ENCODE data around the gene KANK2. TPM values are rescaled to one million over a fixed set of nuclear protein-coding genes. Genes with fewer than 3 reads are reported as not detected.
"Not testable (repeated sequence)": the region's sequence is repeated elsewhere in the genome, so short reads cannot be mapped to it uniquely, and the experiment has no call there.

KANK2 gene
- total RNA-seq, 1 experiment from 2014 or later, result 35.1 TPM

DNA sequence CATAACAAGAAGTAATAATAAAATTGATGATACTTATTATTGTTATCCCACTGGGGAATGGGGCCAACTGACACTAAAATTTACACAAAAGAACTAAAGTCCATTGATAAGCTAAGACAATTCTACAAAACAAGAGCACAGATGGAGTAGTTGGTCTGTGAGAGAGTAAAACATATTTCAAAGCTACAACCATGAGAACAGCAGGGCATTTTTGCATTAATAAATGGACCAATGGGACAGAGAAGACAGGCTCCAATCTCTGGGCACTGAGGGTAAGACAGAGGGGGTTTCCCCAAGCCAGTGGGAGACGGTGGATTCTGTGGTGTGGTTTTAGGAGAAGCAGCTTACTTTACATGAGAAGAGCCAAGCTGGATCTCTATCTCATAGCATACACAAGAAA lies 14.4 kb downstream of the KANK2 start:
- 0 out of 2 replicates have a peak, but pooled peaks cover 3% of the 10 kb centered on the region for H3K36me3 Mint-ChIP-seq
- CTCF ChIA-PET, result interaction anchor here (0.7 kb wide), 1 partner anchor 79 kb away, joined by 3 read pairs; the partner anchor contains the start of gene DOCK6

DNA sequence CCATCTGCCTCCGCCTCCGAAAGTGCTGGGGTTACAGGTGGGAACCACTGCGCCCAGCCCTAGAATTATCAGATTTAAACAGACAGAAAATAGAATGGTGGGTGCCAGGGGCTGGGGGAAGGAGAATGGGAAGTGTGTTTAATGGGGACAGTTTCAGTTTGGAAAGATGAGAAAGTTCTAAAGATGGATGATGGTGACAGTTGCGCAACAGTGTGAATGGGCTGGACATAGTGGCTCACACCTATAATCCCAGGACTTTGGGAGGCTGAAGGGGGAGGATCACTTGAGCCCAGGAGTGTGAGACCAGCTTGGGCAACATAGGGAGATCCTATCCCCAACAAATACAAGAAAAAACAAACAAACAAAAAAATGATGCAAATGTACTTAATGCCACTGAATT lies 15.9 kb downstream of the KANK2 start:
- Mint-ChIP-seq H3K9me3 (peaks cover 5% of the 10 kb centered on the region; the same call in 1 of the 2 replicates), H3K27ac (peak overlapping the region; percentile 91), H3K4me3 (no peak overlapping the region), H3K27me3 (ENCODE audit: low read depth) (no peaks in the 10 kb centered on the region), H3K4me1 (peaks cover 9% of the 10 kb centered on the region), H3K36me3 (peaks cover 7% of the 10 kb centered on the region; the same call in 1 of the 2 replicates)
- TF ChIP-seq JUN (CRISPR knock-in tag; IDR thresholded peaks at IDR 0.05), result no peak
- TF ChIP-seq, protein P1, sequence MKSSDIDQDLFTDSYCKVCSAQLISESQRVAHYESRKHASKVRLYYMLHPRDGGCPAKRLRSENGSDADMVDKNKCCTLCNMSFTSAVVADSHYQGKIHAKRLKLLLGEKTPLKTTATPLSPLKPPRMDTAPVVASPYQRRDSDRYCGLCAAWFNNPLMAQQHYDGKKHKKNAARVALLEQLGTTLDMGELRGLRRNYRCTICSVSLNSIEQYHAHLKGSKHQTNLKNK (CRISPR knock-in tag; IDR thresholded peaks at IDR 0.05), result no peak
- TF ChIP-seq SMAD3 (CRISPR knock-in tag; IDR thresholded peaks at IDR 0.05; ENCODE audit: borderline replicate concordance), result no peak
- no peak for TF ChIP-seq NFE2L1 (CRISPR knock-in tag; IDR thresholded peaks at IDR 0.05)
- no peak for TF ChIP-seq SMAD4 (CRISPR knock-in tag; IDR thresholded peaks at IDR 0.05)
- TF ChIP-seq FOXP1 (CRISPR knock-in tag; IDR thresholded peaks at IDR 0.05; ENCODE audit: borderline replicate concordance), result no peak
- ChIA-PET POLR2A (no interaction called here), CTCF (no interaction called here)
- no peak for ATAC-seq
- DNase-seq (ENCODE audit: low spot score), result no peak

More for the DNA sequence above, 14.4 kb downstream of the KANK2 start:
- no peaks in the 10 kb centered on the region for H3K27me3 Mint-ChIP-seq (ENCODE audit: low read depth)
- no peak overlapping the region for H3K27ac Mint-ChIP-seq
- peaks cover 9% of the 10 kb centered on the region for H3K4me1 Mint-ChIP-seq
- POLR2A ChIA-PET, result interaction anchor here (0.6 kb wide), 1 partner anchor 157 kb away, joined by 3 read pairs; no protein-coding TSS in a partner anchor
- H3K9me3 Mint-ChIP-seq, result peaks cover 5% of the 10 kb centered on the region; the same call in 1 of the 2 replicates
- no peak for DNase-seq (ENCODE audit: low spot score)
- TF ChIP-seq, protein P2, sequence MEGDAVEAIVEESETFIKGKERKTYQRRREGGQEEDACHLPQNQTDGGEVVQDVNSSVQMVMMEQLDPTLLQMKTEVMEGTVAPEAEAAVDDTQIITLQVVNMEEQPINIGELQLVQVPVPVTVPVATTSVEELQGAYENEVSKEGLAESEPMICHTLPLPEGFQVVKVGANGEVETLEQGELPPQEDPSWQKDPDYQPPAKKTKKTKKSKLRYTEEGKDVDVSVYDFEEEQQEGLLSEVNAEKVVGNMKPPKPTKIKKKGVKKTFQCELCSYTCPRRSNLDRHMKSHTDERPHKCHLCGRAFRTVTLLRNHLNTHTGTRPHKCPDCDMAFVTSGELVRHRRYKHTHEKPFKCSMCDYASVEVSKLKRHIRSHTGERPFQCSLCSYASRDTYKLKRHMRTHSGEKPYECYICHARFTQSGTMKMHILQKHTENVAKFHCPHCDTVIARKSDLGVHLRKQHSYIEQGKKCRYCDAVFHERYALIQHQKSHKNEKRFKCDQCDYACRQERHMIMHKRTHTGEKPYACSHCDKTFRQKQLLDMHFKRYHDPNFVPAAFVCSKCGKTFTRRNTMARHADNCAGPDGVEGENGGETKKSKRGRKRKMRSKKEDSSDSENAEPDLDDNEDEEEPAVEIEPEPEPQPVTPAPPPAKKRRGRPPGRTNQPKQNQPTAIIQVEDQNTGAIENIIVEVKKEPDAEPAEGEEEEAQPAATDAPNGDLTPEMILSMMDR (IDR thresholded peaks at IDR 0.05), result no peak
- TF ChIP-seq GTF2I (CRISPR knock-in tag; conservative IDR thresholded peaks at IDR 0.05), result no peak
- no peak for TF ChIP-seq ZNF263 (CRISPR knock-in tag; IDR thresholded peaks at IDR 0.05; ENCODE audit: low read depth)
- TF ChIP-seq, protein P3, sequence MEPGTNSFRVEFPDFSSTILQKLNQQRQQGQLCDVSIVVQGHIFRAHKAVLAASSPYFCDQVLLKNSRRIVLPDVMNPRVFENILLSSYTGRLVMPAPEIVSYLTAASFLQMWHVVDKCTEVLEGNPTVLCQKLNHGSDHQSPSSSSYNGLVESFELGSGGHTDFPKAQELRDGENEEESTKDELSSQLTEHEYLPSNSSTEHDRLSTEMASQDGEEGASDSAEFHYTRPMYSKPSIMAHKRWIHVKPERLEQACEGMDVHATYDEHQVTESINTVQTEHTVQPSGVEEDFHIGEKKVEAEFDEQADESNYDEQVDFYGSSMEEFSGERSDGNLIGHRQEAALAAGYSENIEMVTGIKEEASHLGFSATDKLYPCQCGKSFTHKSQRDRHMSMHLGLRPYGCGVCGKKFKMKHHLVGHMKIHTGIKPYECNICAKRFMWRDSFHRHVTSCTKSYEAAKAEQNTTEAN (CRISPR knock-in tag; IDR thresholded peaks at IDR 0.05), result no peak
- no peak for TF ChIP-seq NFYB (CRISPR knock-in tag; conservative IDR thresholded peaks at IDR 0.05; ENCODE audit: low read depth)
- no peak for TF ChIP-seq NR3C1 (CRISPR knock-in tag; conservative IDR thresholded peaks at IDR 0.05; ENCODE audit: low read depth)
- TF ChIP-seq NR2C2 (CRISPR knock-in tag; IDR thresholded peaks at IDR 0.05), result no peak
- no peak for TF ChIP-seq ZBTB21 (CRISPR knock-in tag; IDR thresholded peaks at IDR 0.05; ENCODE audit: borderline replicate concordance)
- TF ChIP-seq, protein P4, sequence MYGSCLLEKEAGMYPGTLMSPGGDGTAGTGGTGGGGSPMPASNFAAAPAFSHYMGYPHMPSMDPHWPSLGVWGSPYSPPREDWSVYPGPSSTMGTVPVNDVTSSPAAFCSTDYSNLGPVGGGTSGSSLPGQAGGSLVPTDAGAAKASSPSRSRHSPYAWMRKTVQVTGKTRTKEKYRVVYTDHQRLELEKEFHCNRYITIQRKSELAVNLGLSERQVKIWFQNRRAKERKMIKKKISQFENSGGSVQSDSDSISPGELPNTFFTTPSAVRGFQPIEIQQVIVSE (CRISPR knock-in tag; IDR thresholded peaks at IDR 0.05; ENCODE audit: borderline replicate concordance), result no peak
- no peak for TF ChIP-seq ZNF138 (CRISPR knock-in tag; conservative IDR thresholded peaks at IDR 0.05)
- no peak for TF ChIP-seq MXD4 (CRISPR knock-in tag; IDR thresholded peaks at IDR 0.05; ENCODE audit: borderline replicate concordance)
- TF ChIP-seq TEAD4 (CRISPR knock-in tag; IDR thresholded peaks at IDR 0.05), result no peak
- H3K4me3 Mint-ChIP-seq, result no peak overlapping the region
- ATAC-seq, result no peak

DNA sequence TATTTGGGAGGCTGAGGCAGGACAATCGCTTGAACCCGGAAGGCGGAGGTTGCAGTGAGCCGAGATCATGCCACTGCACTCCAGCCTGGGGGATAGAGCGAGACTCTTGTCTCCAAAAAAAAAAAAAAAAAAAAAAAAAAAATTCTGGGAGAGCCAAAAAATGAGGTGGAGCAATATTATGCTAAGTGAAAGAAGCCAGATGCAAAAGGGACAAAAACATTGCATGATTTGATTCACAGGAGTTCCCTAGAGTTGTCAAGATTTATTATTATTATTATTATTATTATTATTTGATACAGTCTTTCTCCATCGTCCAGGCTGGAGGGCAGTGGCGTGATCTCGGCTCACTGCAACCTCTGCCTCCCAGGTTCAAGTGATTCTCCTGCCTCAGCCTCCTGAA lies 16.4 kb downstream of the KANK2 start:
- H3K27me3 Mint-ChIP-seq (ENCODE audit: low read depth); POLR2A ChIA-PET; H3K4me1 Mint-ChIP-seq; H3K9me3 Mint-ChIP-seq; DNase-seq (ENCODE audit: low spot score); H3K27ac Mint-ChIP-seq; ATAC-seq; H3K4me3 Mint-ChIP-seq: not testable (repeated sequence)
- peaks cover 12% of the 10 kb centered on the region for H3K36me3 Mint-ChIP-seq
- CTCF ChIA-PET, result interaction anchor here (0.7 kb wide), 1 partner anchor 13 kb away, joined by 3 read pairs; no protein-coding TSS in a partner anchor
